Measurements from ENCODE around the gene RPS5. TPM values are rescaled to one million over a fixed set of nuclear protein-coding genes. Genes with fewer than 3 reads are reported as not detected.

Gene RPS5
- 1,502 TPM for polyA plus RNA-seq (2013, experiment 1 of 2)
- 1,437 TPM for polyA plus RNA-seq (2013, experiment 2 of 2)

GRCh38 chr19:58386576-58387337 is at the start of gene RPS5:
RPS5 (plus strand) TSS chr19:58387269; CDS start chr19:58388138, 869 bp downstream.
- no CpG with 5 or more reads among the region's 64 CpGs for WGBS, 2 donors (ENCODE audit: extremely low coverage in 2 of 2, insufficient read length in 2 of 2, insufficient replicate concordance in 1 of 2)
- Histone ChIP-seq H3K4me2 (ENCODE audit: insufficient read depth, low read length, poor library complexity, severe bottlenecking) (peak within 1 kb of the TSS; percentile 98), H4K8ac (ENCODE audit: low read depth, low read length) (peak within 1 kb of the TSS; percentile 89), H3K14ac (ENCODE audit: low read length) (peak within 1 kb of the TSS; percentile 94), H3K27ac (replicated peaks; ENCODE audit: low read length) (peak within 1 kb of the TSS; percentile 97), H3K9me3 (replicated peaks in 1 of 2; ENCODE audit: control insufficient read depth in 2 of 2, insufficient read depth in 1 of 2, low read depth in 1 of 2, low read length in 2 of 2) (no peaks in the 10 kb centered on the region), H2BK5ac (ENCODE audit: low read length) (peak within 1 kb of the TSS; percentile 96), H3K4me3 (ENCODE audit: low read length in 2 of 2) (peak within 1 kb of the TSS; percentile 60 to 91), H3K79me1 (ENCODE audit: low read depth, low read length) (peaks cover 13% of the 10 kb centered on the region), H2AK5ac (ENCODE audit: low read depth, low read length) (peak within 1 kb of the TSS; percentile 99), H2BK120ac (ENCODE audit: low read depth, low read length) (no peak within 1 kb of the TSS), H3K4me1 (ENCODE audit: control insufficient read depth in 2 of 2, insufficient read depth in 1 of 2, low read depth in 1 of 2, low read length in 2 of 2) (peaks cover 12 to 17% of the 10 kb centered on the region in 2 donors), H3K18ac (ENCODE audit: low read length) (peak within 1 kb of the TSS; percentile 99), H2BK12ac (ENCODE audit: low read length) (peak within 1 kb of the TSS; percentile 69), H3K27me3 (ENCODE audit: control insufficient read depth in 3 of 3, insufficient read depth in 3 of 3, low read depth in 1 of 3, low read length in 3 of 3) (no peaks in the 10 kb centered on the region), H2BK15ac (ENCODE audit: low read length) (peak within 1 kb of the TSS; percentile 27), H3K9ac (ENCODE audit: low read depth, low read length, poor library complexity) (peak within 1 kb of the TSS; percentile 98), H3K36me3 (replicated peaks in 1 of 2; ENCODE audit: control insufficient read depth in 2 of 2, insufficient read depth in 2 of 2, low read length in 2 of 2) (peaks cover 13 to 38% of the 10 kb centered on the region in 2 donors), H2AFZ (ENCODE audit: low read length) (peak within 1 kb of the TSS; percentile 91), H3K23ac (ENCODE audit: low read depth, low read length, poor library complexity) (peak within 1 kb of the TSS; percentile 95), H3K4ac (ENCODE audit: low read length) (peak within 1 kb of the TSS; percentile 87), H4K91ac (ENCODE audit: low read depth, low read length, poor library complexity) (peak within 1 kb of the TSS; percentile 94)
- DNase-seq (ENCODE audit: low spot score) = peak; percentile 96

GRCh38 chr19:58338336-58338735 is 48.7 kb upstream of the RPS5 start:
- Histone ChIP-seq H3K4me3 (ENCODE audit: low read length in 2 of 2) (no peak overlapping the region), H3K4me2 (ENCODE audit: insufficient read depth, low read length, poor library complexity, severe bottlenecking) (no peak overlapping the region), H3K9me3 (replicated peaks in 1 of 2; ENCODE audit: control insufficient read depth in 2 of 2, insufficient read depth in 1 of 2, low read depth in 1 of 2, low read length in 2 of 2) (peaks cover 3 to 7% of the 10 kb centered on the region in 2 donors), H2BK15ac (ENCODE audit: low read length) (no peak overlapping the region), H2BK120ac (ENCODE audit: low read depth, low read length) (no peak overlapping the region), H3K36me3 (replicated peaks in 1 of 2; ENCODE audit: control insufficient read depth in 2 of 2, insufficient read depth in 2 of 2, low read length in 2 of 2) (peaks cover 22 to 66% of the 10 kb centered on the region in 2 donors), H3K79me1 (ENCODE audit: low read depth, low read length) (no peaks in the 10 kb centered on the region), H2BK5ac (ENCODE audit: low read length) (no peak overlapping the region), H2AFZ (ENCODE audit: low read length) (no peak overlapping the region), H3K23ac (ENCODE audit: low read depth, low read length, poor library complexity) (no peak overlapping the region), H3K4ac (ENCODE audit: low read length) (no peak overlapping the region), H4K91ac (ENCODE audit: low read depth, low read length, poor library complexity) (no peak overlapping the region), H3K9ac (ENCODE audit: low read depth, low read length, poor library complexity) (no peak overlapping the region), H4K8ac (ENCODE audit: low read depth, low read length) (no peak overlapping the region), H2AK5ac (ENCODE audit: low read depth, low read length) (no peak overlapping the region), H3K27me3 (ENCODE audit: control insufficient read depth in 3 of 3, insufficient read depth in 3 of 3, low read depth in 1 of 3, low read length in 3 of 3) (no peaks in the 10 kb centered on the region), H3K4me1 (ENCODE audit: control insufficient read depth in 2 of 2, insufficient read depth in 1 of 2, low read depth in 1 of 2, low read length in 2 of 2) (no peaks in the 10 kb centered on the region), H3K18ac (ENCODE audit: low read length) (no peak overlapping the region), H3K27ac (replicated peaks; ENCODE audit: low read length) (no peak overlapping the region), H2BK12ac (ENCODE audit: low read length) (no peak overlapping the region), H3K14ac (ENCODE audit: low read length) (no peak overlapping the region)
- no CpG with 5 or more reads among the region's 11 CpGs for WGBS, 2 donors (ENCODE audit: extremely low coverage in 2 of 2, insufficient read length in 2 of 2, insufficient replicate concordance in 1 of 2)
- DNase-seq (ENCODE audit: low spot score) = no peak

DNA sequence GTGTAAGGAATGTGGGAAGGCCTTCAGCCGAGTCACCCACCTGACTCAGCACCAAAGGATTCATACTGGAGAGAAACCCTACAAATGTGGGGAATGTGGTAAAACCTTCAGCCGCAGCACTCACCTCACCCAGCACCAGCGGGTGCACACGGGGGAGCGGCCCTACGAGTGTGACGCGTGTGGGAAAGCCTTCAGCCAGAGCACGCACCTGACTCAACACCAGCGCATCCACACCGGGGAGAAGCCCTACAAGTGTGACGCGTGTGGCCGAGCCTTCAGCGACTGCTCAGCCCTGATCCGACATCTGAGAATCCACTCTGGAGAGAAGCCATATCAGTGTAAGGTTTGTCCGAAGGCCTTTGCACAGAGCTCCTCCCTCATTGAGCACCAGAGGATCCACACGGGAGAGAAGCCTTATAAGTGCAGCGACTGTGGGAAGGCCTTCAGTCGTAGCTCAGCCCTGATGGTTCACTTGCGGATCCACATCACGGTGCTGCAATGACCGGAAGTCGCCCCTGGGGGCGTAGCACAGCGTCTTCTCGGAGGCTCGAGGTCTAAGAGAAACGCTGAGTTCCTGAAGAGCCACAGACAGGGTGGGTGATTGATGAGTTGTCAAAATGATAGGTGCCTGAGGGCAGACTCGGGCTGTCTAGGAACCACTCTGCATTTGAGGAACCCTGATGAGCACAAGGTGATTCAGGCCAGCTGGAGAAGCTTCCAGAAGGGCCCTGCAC is 48.1 kb upstream of the RPS5 start:
- H2BK15ac ChIP-seq (ENCODE audit: low read length) = no peak overlapping the region
- H3K14ac ChIP-seq (ENCODE audit: low read length) = no peak overlapping the region
- H4K8ac ChIP-seq (ENCODE audit: low read depth, low read length) = no peak overlapping the region
- H3K4ac ChIP-seq (ENCODE audit: low read length) = no peak overlapping the region
- no peaks in the 10 kb centered on the region for H3K27me3 ChIP-seq (ENCODE audit: control insufficient read depth in 3 of 3, insufficient read depth in 3 of 3, low read depth in 1 of 3, low read length in 3 of 3)
- H3K9ac ChIP-seq (ENCODE audit: low read depth, low read length, poor library complexity) = no peak overlapping the region
- no peak overlapping the region for H4K91ac ChIP-seq (ENCODE audit: low read depth, low read length, poor library complexity)
- no peaks in the 10 kb centered on the region for H3K4me1 ChIP-seq (ENCODE audit: control insufficient read depth in 2 of 2, insufficient read depth in 1 of 2, low read depth in 1 of 2, low read length in 2 of 2)
- H3K4me3 ChIP-seq (ENCODE audit: low read length in 2 of 2) = no peak overlapping the region
- H3K79me1 ChIP-seq (ENCODE audit: low read depth, low read length) = no peaks in the 10 kb centered on the region
- H3K27ac ChIP-seq (replicated peaks; ENCODE audit: low read length) = no peak overlapping the region
- DNase-seq (ENCODE audit: low spot score) = no peak
- H2BK120ac ChIP-seq (ENCODE audit: low read depth, low read length) = no peak overlapping the region
- no peak overlapping the region for H3K23ac ChIP-seq (ENCODE audit: low read depth, low read length, poor library complexity)
- WGBS, 2 donors (ENCODE audit: extremely low coverage in 2 of 2, insufficient read length in 2 of 2, insufficient replicate concordance in 1 of 2) = no CpG with 5 or more reads among the region's 30 CpGs
- H2AK5ac ChIP-seq (ENCODE audit: low read depth, low read length) = no peak overlapping the region
- no peak overlapping the region for H2BK12ac ChIP-seq (ENCODE audit: low read length)
- no peak overlapping the region for H3K4me2 ChIP-seq (ENCODE audit: insufficient read depth, low read length, poor library complexity, severe bottlenecking)
- H3K9me3 ChIP-seq (replicated peaks in 1 of 2; ENCODE audit: control insufficient read depth in 2 of 2, insufficient read depth in 1 of 2, low read depth in 1 of 2, low read length in 2 of 2) = peaks cover 3 to 7% of the 10 kb centered on the region in 2 donors
- H2AFZ ChIP-seq (ENCODE audit: low read length) = no peak overlapping the region
- peaks cover 22 to 66% of the 10 kb centered on the region in 2 donors for H3K36me3 ChIP-seq (replicated peaks in 1 of 2; ENCODE audit: control insufficient read depth in 2 of 2, insufficient read depth in 2 of 2, low read length in 2 of 2)
- no peak overlapping the region for H2BK5ac ChIP-seq (ENCODE audit: low read length)
- H3K18ac ChIP-seq (ENCODE audit: low read length) = no peak overlapping the region

DNA sequence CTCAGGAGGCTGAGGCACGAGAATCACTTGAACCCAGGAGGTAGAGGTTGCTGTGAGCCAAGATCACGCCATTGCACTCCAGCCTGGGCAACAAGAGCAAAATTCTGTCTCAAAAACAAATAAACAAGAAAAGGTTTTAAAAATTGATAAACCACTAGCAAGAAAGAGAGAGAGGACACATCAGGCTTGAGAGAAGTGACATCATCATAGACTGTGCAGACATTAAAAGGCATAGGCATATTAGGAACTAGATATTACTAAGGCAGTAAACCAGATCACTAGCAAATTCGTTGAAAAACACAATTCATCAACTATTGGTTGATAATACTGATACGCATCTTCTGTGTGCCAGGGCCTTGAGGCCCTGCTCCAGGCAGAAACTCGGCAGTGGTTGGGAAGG is 41.5 kb upstream of the RPS5 start:
- no peak overlapping the region for H2AK5ac ChIP-seq (ENCODE audit: low read depth, low read length)

More for the DNA sequence above, 41.5 kb upstream of the RPS5 start:
- WGBS, 2 donors (ENCODE audit: extremely low coverage in 2 of 2, insufficient read length in 2 of 2, insufficient replicate concordance in 1 of 2) = no CpG with 5 or more reads among the region's 5 CpGs
- Histone ChIP-seq H3K36me3 (replicated peaks in 1 of 2; ENCODE audit: control insufficient read depth in 2 of 2, insufficient read depth in 2 of 2, low read length in 2 of 2) (peaks cover 0 to 12% of the 10 kb centered on the region in 2 donors), H2BK15ac (ENCODE audit: low read length) (no peak overlapping the region), H2BK120ac (ENCODE audit: low read depth, low read length) (no peak overlapping the region), H3K27me3 (ENCODE audit: control insufficient read depth in 3 of 3, insufficient read depth in 3 of 3, low read depth in 1 of 3, low read length in 3 of 3) (peaks cover 4 to 12% (median 10%) of the 10 kb centered on the region in 3 experiments), H3K27ac (replicated peaks; ENCODE audit: low read length) (no peak overlapping the region), H3K23ac (ENCODE audit: low read depth, low read length, poor library complexity) (no peak overlapping the region), H3K4me2 (ENCODE audit: insufficient read depth, low read length, poor library complexity, severe bottlenecking) (no peak overlapping the region), H3K9me3 (replicated peaks in 1 of 2; ENCODE audit: control insufficient read depth in 2 of 2, insufficient read depth in 1 of 2, low read depth in 1 of 2, low read length in 2 of 2) (peaks cover 0 to 2% of the 10 kb centered on the region in 2 donors), H3K4me3 (ENCODE audit: low read length in 2 of 2) (no peak overlapping the region), H2BK5ac (ENCODE audit: low read length) (no peak overlapping the region), H3K9ac (ENCODE audit: low read depth, low read length, poor library complexity) (no peak overlapping the region), H2BK12ac (ENCODE audit: low read length) (no peak overlapping the region), H3K4me1 (ENCODE audit: control insufficient read depth in 2 of 2, insufficient read depth in 1 of 2, low read depth in 1 of 2, low read length in 2 of 2) (peaks cover 0 to 3% of the 10 kb centered on the region in 2 donors), H2AFZ (ENCODE audit: low read length) (no peak overlapping the region), H3K4ac (ENCODE audit: low read length) (no peak overlapping the region), H4K8ac (ENCODE audit: low read depth, low read length) (no peak overlapping the region), H4K91ac (ENCODE audit: low read depth, low read length, poor library complexity) (no peak overlapping the region), H3K79me1 (ENCODE audit: low read depth, low read length) (no peaks in the 10 kb centered on the region), H3K14ac (ENCODE audit: low read length) (no peak overlapping the region), H3K18ac (ENCODE audit: low read length) (no peak overlapping the region)
- no peak for DNase-seq (ENCODE audit: low spot score)

All from neuronal stem cell (in vitro differentiated cells).